HL-60 (cell line): ENCODE data around the gene IL9.

ENCODE experiments used
- DNase-seq, 2 experiments: peaks; one replicate each; pipeline ENCODE4 v3.0.0-alpha.2; 2010 to 2020; ENCODE audit warnings: low read depth in 1 of 2, low spot score in 1 of 2
- H3K27ac ChIP-seq: fragments of 250-450 bp; sonication (Bioruptor Pico); replicated peaks from 2 replicates; pipeline ENCODE4 v1.5.1; 2020; ENCODE audit warnings: mild to moderate bottlenecking, moderate library complexity
- H3K27me3 ChIP-seq: fragments of 250-450 bp; sonication (Bioruptor Pico); 2 replicates; pipeline ENCODE4 v1.5.1; 2021; ENCODE audit warnings: mild to moderate bottlenecking, moderate library complexity; ENCODE audit not compliant: insufficient read depth, poor library complexity, severe bottlenecking
- H3K4me3 ChIP-seq: replicated peaks from 2 replicates; pipeline ENCODE4 v1.5.1; 2011; ENCODE audit warnings: mild to moderate bottlenecking, control low read depth, low read length; ENCODE audit not compliant: insufficient read depth
- CTCF ChIP-seq: IDR thresholded peaks from one replicate; pipeline ENCODE4 v1.5.1; 2011; ENCODE audit warnings: low read length, control low read depth, inconsistent platforms; ENCODE audit not compliant: insufficient read depth
- GABPA ChIP-seq: IDR thresholded peaks from 2 replicates; pipeline ENCODE4 v1.6.1; 2012; ENCODE audit warnings: low read depth
- POLR2AphosphoS5 ChIP-seq: IDR thresholded peaks from 2 replicates; pipeline ENCODE4 v1.6.1; 2012; ENCODE audit warnings: low read depth
- REST ChIP-seq: IDR thresholded peaks from 2 replicates; pipeline ENCODE4 v1.6.1; 2012; ENCODE audit warnings: low read depth; ENCODE audit not compliant: insufficient replicate concordance
- SPI1 ChIP-seq: IDR thresholded peaks from 2 replicates; pipeline ENCODE4 v1.6.1; 2012; ENCODE audit warnings: low read depth, mild to moderate bottlenecking, borderline replicate concordance

The IL9 gene

GRCh38 chr5:135871268-135871915 is 24.2 kb downstream of the IL9 start:
- Histone ChIP-seq H3K4me3 (no peak overlapping the region), H3K27ac (no peak overlapping the region), H3K27me3 (no peaks in the 10 kb centered on the region)
- TF ChIP-seq GABPA (no peak), CTCF (no peak), SPI1 (no peak), POLR2AphosphoS5 (no peak), REST (no peak)
- DNase-seq, result no peak

GRCh38 chr5:135869935-135870334 is 25.7 kb downstream of the IL9 start:
- DNase-seq, result no peak
- TF ChIP-seq POLR2AphosphoS5, result no peak
- TF ChIP-seq CTCF, result no peak
- no peak for TF ChIP-seq GABPA
- no peak for TF ChIP-seq SPI1
- no peak for TF ChIP-seq REST
- Histone ChIP-seq H3K27me3 (no peaks in the 10 kb centered on the region), H3K27ac (no peak overlapping the region), H3K4me3 (no peak overlapping the region)

GRCh38 chr5:135869276-135869675 is 26.4 kb downstream of the IL9 start:
- TF ChIP-seq POLR2AphosphoS5 (no peak), REST (no peak), GABPA (no peak), SPI1 (no peak), CTCF (no peak)
- DNase-seq, result no peak
- H3K4me3 ChIP-seq, result no peak overlapping the region
- no peaks in the 10 kb centered on the region for H3K27me3 ChIP-seq
- no peak overlapping the region for H3K27ac ChIP-seq
